Measurements from ENCODE around the gene GSG1. TPM values are rescaled to one million over a fixed set of nuclear protein-coding genes. Genes with fewer than 3 reads are reported as not detected.

GSG1 gene
- total RNA-seq, 8 experiments from 2014 or later: 0.29 to 0.79 (median 0.46) TPM; not detected in 1

GRCh38 chr12:13114251-13115052 lies 11.0 kb upstream of the GSG1 start:
- Histone ChIP-seq H3K4me1 (replicated peaks in 1 of 2) (no peaks in the 10 kb centered on the region), H3K27ac (no peak overlapping the region), H3K4me3 (no peak overlapping the region)
- 29 to 83% (median 64%) methylated on average over 1 to 13 of the region's 15 CpGs for WGBS, 10 experiments
- peak in 3 of 8 experiments; percentile 6 to 89 (median 69) for ATAC-seq (replicated peaks in 6 of 8)
- in situ Hi-C loops (cut with MboI; ENCODE audit: low pct_unique_long_range_greater_than_20kb in 2 of 9, low sequenced_read_pairs in 9 of 9, unreplicated experiment in 9 of 9): loop anchor here in 1 of 9 experiments (25.0 kb wide), 1 partner anchor 98 kb away; no protein-coding TSS in a partner anchor

- WGBS, 10 experiments: 53 to 100% (median 92%) methylated on average over 1 to 5 of the region's 6 CpGs
- ATAC-seq (replicated peaks in 6 of 8): no peak
- Histone ChIP-seq H3K4me3 (no peak overlapping the region), H3K4me1 (replicated peaks in 1 of 2) (no peaks in the 10 kb centered on the region), H3K27ac (no peak overlapping the region)
- in situ Hi-C loops (cut with MboI; ENCODE audit: low pct_unique_long_range_greater_than_20kb in 2 of 9, low sequenced_read_pairs in 9 of 9, unreplicated experiment in 9 of 9): loop anchor here in 1 of 9 experiments (25.0 kb wide), 1 partner anchor 99 kb away; no protein-coding TSS in a partner anchor
Observed at GRCh38 chr12:13112968-13113367, 9.5 kb upstream of the GSG1 start.

GRCh38 chr12:13106666-13107065 lies 3.2 kb upstream of the GSG1 start:
- Histone ChIP-seq H3K27ac (no peak overlapping the region), H3K4me3 (no peak overlapping the region), H3K4me1 (replicated peaks in 1 of 2) (peaks cover 6 to 13% of the 10 kb centered on the region in 2 donors)
- in situ Hi-C loops (cut with MboI; ENCODE audit: low pct_unique_long_range_greater_than_20kb in 2 of 9, low sequenced_read_pairs in 9 of 9, unreplicated experiment in 9 of 9): loop anchor here in 2 of 9 experiments (10.0 to 25.0 kb wide), 2 partner anchors 98 to 106 kb away; no protein-coding TSS in a partner anchor
- 71 to 100% (median 100%) methylated on average over 1 of the region's 1 CpG; no CpG with 5 or more reads in 2 of the 10 experiments for WGBS, 10 experiments
- no peak for ATAC-seq (replicated peaks in 6 of 8)

GRCh38 chr12:13105781-13106180 lies 2.3 kb upstream of the GSG1 start:
- H3K4me3 ChIP-seq: no peak overlapping the region
- peaks cover 8 to 15% of the 10 kb centered on the region in 2 donors for H3K4me1 ChIP-seq (replicated peaks in 1 of 2)
- no peak overlapping the region for H3K27ac ChIP-seq
- in situ Hi-C loops (cut with MboI; ENCODE audit: low pct_unique_long_range_greater_than_20kb in 2 of 9, low sequenced_read_pairs in 9 of 9, unreplicated experiment in 9 of 9): loop anchor here in 2 of 9 experiments (10.0 to 25.0 kb wide), 2 partner anchors 99 to 107 kb away; no protein-coding TSS in a partner anchor
- ATAC-seq (replicated peaks in 6 of 8): no peak
- WGBS, 10 experiments: 75 to 100% (median 86%) methylated on average over 1 of the region's 1 CpG; no CpG with 5 or more reads in 3 of the 10 experiments

GRCh38 chr12:13104409-13104808 lies 942 bp upstream of the GSG1 start:
- no peak for ATAC-seq (replicated peaks in 6 of 8)
- H3K4me1 ChIP-seq (replicated peaks in 1 of 2): peaks cover 21 to 28% of the 10 kb centered on the region in 2 donors
- 82 to 100% (median 86%) methylated on average over 1 to 3 of the region's 3 CpGs for WGBS, 10 experiments
- H3K4me3 ChIP-seq: no peak overlapping the region
- in situ Hi-C loops (cut with MboI; ENCODE audit: low pct_unique_long_range_greater_than_20kb in 2 of 9, low sequenced_read_pairs in 9 of 9, unreplicated experiment in 9 of 9): loop anchor here in 2 of 9 experiments (10.0 to 25.0 kb wide), 2 partner anchors 100 to 108 kb away; no protein-coding TSS in a partner anchor
- H3K27ac ChIP-seq: no peak overlapping the region

GRCh38 chr12:13102461-13103195 lies 839 bp downstream of the GSG1 start:
- WGBS, 10 experiments: 3 to 90% (median 61%) methylated on average over 1 to 5 of the region's 7 CpGs; no CpG with 5 or more reads in 1 of the 10 experiments
- H3K27ac ChIP-seq: no peak overlapping the region
- peaks cover 36 to 45% of the 10 kb centered on the region in 2 donors for H3K4me1 ChIP-seq (replicated peaks in 1 of 2)
- in situ Hi-C loops (cut with MboI; ENCODE audit: low pct_unique_long_range_greater_than_20kb in 2 of 9, low sequenced_read_pairs in 9 of 9, unreplicated experiment in 9 of 9): loop anchor here in 2 of 9 experiments (10.0 to 25.0 kb wide), 2 partner anchors 102 to 110 kb away; no protein-coding TSS in a partner anchor
- no peak overlapping the region for H3K4me3 ChIP-seq
- no peak for ATAC-seq (replicated peaks in 6 of 8)

- Histone ChIP-seq H3K4me1 (replicated peaks in 1 of 2) (peaks cover 36 to 45% of the 10 kb centered on the region in 2 donors), H3K27ac (peak overlapping the region; percentile 77 to 88), H3K4me3 (peak overlapping the region; percentile 29 to 43 (median 35))
- in situ Hi-C loops (cut with MboI; ENCODE audit: low pct_unique_long_range_greater_than_20kb in 2 of 9, low sequenced_read_pairs in 9 of 9, unreplicated experiment in 9 of 9): loop anchor here in 2 of 9 experiments (10.0 to 25.0 kb wide), 2 partner anchors 103 to 110 kb away; no protein-coding TSS in a partner anchor
- 23 to 100% (median 93%) methylated on average over 1 to 6 of the region's 10 CpGs; no CpG with 5 or more reads in 2 of the 10 experiments for WGBS, 10 experiments
- no peak for ATAC-seq (replicated peaks in 6 of 8)
Observed at GRCh38 chr12:13101821-13102375, 1.6 kb downstream of the GSG1 start.

GRCh38 chr12:13100882-13101769 lies 2.3 kb downstream of the GSG1 start:
- WGBS, 10 experiments: 0 to 8% (median 0%) methylated on average over 1 to 16 of the region's 79 CpGs; no CpG with 5 or more reads in 4 of the 10 experiments
- Histone ChIP-seq H3K4me1 (replicated peaks in 1 of 2) (peaks cover 36 to 45% of the 10 kb centered on the region in 2 donors), H3K4me3 (peak overlapping the region; percentile 29 to 43 (median 35)), H3K27ac (peak overlapping the region; percentile 77 to 88)
- in situ Hi-C loops (cut with MboI; ENCODE audit: low pct_unique_long_range_greater_than_20kb in 2 of 9, low sequenced_read_pairs in 9 of 9, unreplicated experiment in 9 of 9): loop anchor here in 2 of 9 experiments (10.0 to 25.0 kb wide), 2 partner anchors 104 to 111 kb away; no protein-coding TSS in a partner anchor
- peak; percentile 71 to 95 (median 92) for ATAC-seq (replicated peaks in 6 of 8)

GRCh38 chr12:13100605-13100881 lies 2.9 kb downstream of the GSG1 start:
- Histone ChIP-seq H3K27ac (peak overlapping the region; percentile 77 to 88), H3K4me3 (peak overlapping the region; percentile 12 to 43 (median 35)), H3K4me1 (replicated peaks in 1 of 2) (peaks cover 38 to 50% of the 10 kb centered on the region in 2 donors)
- ATAC-seq (replicated peaks in 6 of 8): peak in 5 of 8 experiments; percentile 3 to 8 (median 7)
- in situ Hi-C loops (cut with MboI; ENCODE audit: low pct_unique_long_range_greater_than_20kb in 2 of 9, low sequenced_read_pairs in 9 of 9, unreplicated experiment in 9 of 9): loop anchor here in 2 of 9 experiments (10.0 to 25.0 kb wide), 2 partner anchors 104 to 112 kb away; no protein-coding TSS in a partner anchor
- WGBS, 10 experiments: 0 to 16% (median 3%) methylated on average over 1 to 6 of the region's 6 CpGs; no CpG with 5 or more reads in 4 of the 10 experiments

GRCh38 chr12:13099844-13100604 lies 3.4 kb downstream of the GSG1 start:
- Histone ChIP-seq H3K4me3 (peak overlapping the region in 1 of 5 donors; percentile 37), H3K27ac (peak overlapping the region; percentile 77 to 88), H3K4me1 (replicated peaks in 1 of 2) (peaks cover 42 to 52% of the 10 kb centered on the region in 2 donors)
- 58 to 100% (median 80%) methylated on average over 3 to 10 of the region's 10 CpGs; no CpG with 5 or more reads in 2 of the 10 experiments for WGBS, 10 experiments
- in situ Hi-C loops (cut with MboI; ENCODE audit: low pct_unique_long_range_greater_than_20kb in 2 of 9, low sequenced_read_pairs in 9 of 9, unreplicated experiment in 9 of 9): loop anchor here in 4 of 9 experiments (10.0 to 25.0 kb wide), 2 partner anchors 105 to 112 kb away; no protein-coding TSS in a partner anchor
- no peak for ATAC-seq (replicated peaks in 6 of 8)
